Glutamatergic neuron (in vitro differentiated cells): ENCODE measurements around the gene UNC79. TPM values are rescaled to one million over a fixed set of nuclear protein-coding genes. Genes with fewer than 3 reads are reported as not detected.

ENCODE experiments used
- DNase-seq: peaks from one replicate; pipeline ENCODE4 v3.0.0; 2022
- H3K27ac Mint-ChIP-seq: one replicate; pipeline ENCODE4 v1.8.0; 2020; ENCODE audit warnings: mild to moderate bottlenecking, mixed read lengths, inconsistent platforms; ENCODE audit not compliant: unreplicated experiment
- H3K27me3 Mint-ChIP-seq: one replicate; pipeline ENCODE4 v1.8.0; 2020; ENCODE audit warnings: mild to moderate bottlenecking, moderate library complexity, mixed read lengths, inconsistent platforms; ENCODE audit not compliant: unreplicated experiment
- H3K36me3 Mint-ChIP-seq: one replicate; pipeline ENCODE4 v1.8.0; 2020; ENCODE audit warnings: mild to moderate bottlenecking, mixed read lengths, inconsistent platforms; ENCODE audit not compliant: unreplicated experiment
- H3K4me1 Mint-ChIP-seq: one replicate; pipeline ENCODE4 v1.8.0; 2020; ENCODE audit warnings: mild to moderate bottlenecking, low read depth, mixed read lengths, inconsistent platforms; ENCODE audit not compliant: unreplicated experiment
- H3K4me3 Mint-ChIP-seq: one replicate; pipeline ENCODE4 v1.8.0; 2020; ENCODE audit warnings: mild to moderate bottlenecking, mixed read lengths, inconsistent platforms; ENCODE audit not compliant: unreplicated experiment
- H3K9me3 Mint-ChIP-seq: one replicate; pipeline ENCODE4 v1.8.0; 2020; ENCODE audit warnings: mild to moderate bottlenecking, moderate library complexity, mixed read lengths, inconsistent platforms; ENCODE audit not compliant: unreplicated experiment
- total RNA-seq: library from RNA; stranded (reverse); fragmentation: NEBNext Ultra II Directional; extraction: Animal tissue kit (Norgen Biotek cat#: 25700); gene quantifications from one replicate; pipeline ENCODE4 v1.2.1, GENCODE V29; 2021; ENCODE audit not compliant: unreplicated experiment
- TF ChIP-seq, protein P1 (sequence below): fragments of 200-600 bp; sonication (generic); IDR thresholded peaks from one replicate; pipeline ENCODE4 v1.5.0; 2021; ENCODE audit not compliant: partially characterized antibody, unreplicated experiment

Gene UNC79
- total RNA-seq, 1 donor from 2014 or later, result 29.5 TPM

DNA sequence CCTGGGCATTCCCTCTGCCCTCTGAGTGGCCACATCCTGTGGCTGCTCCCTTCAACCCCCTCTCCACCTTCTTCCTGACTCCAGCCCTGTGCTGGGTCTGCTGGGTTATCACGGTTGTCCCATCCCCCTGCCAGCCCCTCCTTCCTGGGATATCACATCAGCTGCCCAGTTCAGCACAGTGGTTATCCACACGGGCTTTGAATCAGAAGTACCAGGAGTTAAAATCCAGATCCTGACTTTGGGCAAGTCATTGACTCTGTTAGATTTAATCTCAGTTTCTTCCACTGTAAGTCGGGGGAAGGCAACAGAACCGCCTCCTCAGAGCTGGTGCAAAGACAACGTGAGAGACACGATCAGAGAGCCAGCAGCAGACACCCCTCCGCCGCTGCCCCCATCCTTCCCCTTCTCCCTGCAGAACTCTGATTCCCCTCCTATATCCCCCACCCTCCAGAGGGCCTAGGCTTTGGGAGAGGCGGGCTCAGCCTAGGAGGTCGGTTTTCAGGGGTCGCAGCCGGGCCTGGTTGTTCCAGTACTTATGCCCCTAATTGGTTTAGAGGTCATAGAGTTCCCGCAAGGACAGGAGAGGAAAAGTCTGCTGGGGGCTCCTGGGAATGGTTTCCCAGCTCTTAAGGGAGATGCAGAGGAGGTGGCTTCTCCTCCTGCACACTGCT lies 315.0 kb downstream of the UNC79 start:
- DNase-seq, result no peak
- Mint-ChIP-seq H3K36me3 (no peaks in the 10 kb centered on the region), H3K27me3 (peaks cover 9% of the 10 kb centered on the region), H3K4me1 (peaks cover 45% of the 10 kb centered on the region), H3K4me3 (no peak overlapping the region), H3K27ac (no peak overlapping the region), H3K9me3 (peaks cover 9% of the 10 kb centered on the region)
- TF ChIP-seq, protein P1, sequence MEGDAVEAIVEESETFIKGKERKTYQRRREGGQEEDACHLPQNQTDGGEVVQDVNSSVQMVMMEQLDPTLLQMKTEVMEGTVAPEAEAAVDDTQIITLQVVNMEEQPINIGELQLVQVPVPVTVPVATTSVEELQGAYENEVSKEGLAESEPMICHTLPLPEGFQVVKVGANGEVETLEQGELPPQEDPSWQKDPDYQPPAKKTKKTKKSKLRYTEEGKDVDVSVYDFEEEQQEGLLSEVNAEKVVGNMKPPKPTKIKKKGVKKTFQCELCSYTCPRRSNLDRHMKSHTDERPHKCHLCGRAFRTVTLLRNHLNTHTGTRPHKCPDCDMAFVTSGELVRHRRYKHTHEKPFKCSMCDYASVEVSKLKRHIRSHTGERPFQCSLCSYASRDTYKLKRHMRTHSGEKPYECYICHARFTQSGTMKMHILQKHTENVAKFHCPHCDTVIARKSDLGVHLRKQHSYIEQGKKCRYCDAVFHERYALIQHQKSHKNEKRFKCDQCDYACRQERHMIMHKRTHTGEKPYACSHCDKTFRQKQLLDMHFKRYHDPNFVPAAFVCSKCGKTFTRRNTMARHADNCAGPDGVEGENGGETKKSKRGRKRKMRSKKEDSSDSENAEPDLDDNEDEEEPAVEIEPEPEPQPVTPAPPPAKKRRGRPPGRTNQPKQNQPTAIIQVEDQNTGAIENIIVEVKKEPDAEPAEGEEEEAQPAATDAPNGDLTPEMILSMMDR, result no peak

DNA sequence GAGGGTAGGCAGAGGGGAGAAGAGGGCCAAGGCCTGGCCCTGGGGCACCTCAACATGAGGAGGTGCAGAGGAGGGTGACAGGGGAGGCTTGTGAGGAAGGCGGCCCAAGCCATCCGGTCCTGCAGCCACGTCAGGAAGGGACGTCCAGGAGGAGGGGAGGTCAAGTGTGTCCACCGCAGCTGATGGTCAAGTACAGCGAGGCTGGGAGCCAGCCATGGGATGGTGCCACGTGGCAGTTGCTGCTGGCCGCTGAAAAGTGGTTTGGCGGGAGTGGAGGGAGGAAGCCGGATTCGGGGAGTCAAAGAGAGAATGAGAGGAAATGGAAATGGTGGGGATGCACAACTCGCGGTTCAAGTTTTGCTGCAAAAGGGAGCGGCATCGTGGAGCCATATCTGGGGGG lies 316.4 kb downstream of the UNC79 start:
- Mint-ChIP-seq H3K4me3 (no peak overlapping the region), H3K27ac (no peak overlapping the region), H3K4me1 (peaks cover 32% of the 10 kb centered on the region), H3K27me3 (peaks cover 8% of the 10 kb centered on the region), H3K9me3 (peaks cover 5% of the 10 kb centered on the region), H3K36me3 (no peaks in the 10 kb centered on the region)
- TF ChIP-seq, protein P1, result no peak
- no peak for DNase-seq

DNA sequence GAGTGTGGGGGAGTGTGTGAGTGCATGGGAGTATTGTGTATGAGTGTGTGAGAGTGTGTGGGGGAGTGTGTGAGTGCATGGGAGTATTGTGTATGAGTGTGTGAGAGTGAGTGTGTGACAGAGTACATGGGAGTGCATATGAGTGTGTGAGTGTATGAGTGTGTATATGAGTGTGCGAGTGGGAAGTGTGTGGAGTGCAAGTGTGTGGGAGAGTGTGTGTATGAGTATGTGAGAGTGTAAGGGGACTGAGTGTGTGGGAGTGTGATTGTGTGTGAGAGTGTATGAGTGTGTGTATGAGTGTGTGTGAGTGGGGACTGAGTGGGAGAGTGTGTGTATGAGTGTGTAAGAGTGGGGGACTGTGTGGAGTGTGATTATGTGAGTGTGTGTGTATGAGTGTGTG lies 316.8 kb downstream of the UNC79 start:
- Mint-ChIP-seq H3K27ac (peak overlapping the region; percentile 19), H3K4me3 (no peak overlapping the region), H3K36me3 (no peaks in the 10 kb centered on the region), H3K27me3 (peaks cover 8% of the 10 kb centered on the region), H3K4me1 (peaks cover 28% of the 10 kb centered on the region), H3K9me3 (peaks cover 3% of the 10 kb centered on the region)
- TF ChIP-seq, protein P1, result no peak
- no peak for DNase-seq

DNA sequence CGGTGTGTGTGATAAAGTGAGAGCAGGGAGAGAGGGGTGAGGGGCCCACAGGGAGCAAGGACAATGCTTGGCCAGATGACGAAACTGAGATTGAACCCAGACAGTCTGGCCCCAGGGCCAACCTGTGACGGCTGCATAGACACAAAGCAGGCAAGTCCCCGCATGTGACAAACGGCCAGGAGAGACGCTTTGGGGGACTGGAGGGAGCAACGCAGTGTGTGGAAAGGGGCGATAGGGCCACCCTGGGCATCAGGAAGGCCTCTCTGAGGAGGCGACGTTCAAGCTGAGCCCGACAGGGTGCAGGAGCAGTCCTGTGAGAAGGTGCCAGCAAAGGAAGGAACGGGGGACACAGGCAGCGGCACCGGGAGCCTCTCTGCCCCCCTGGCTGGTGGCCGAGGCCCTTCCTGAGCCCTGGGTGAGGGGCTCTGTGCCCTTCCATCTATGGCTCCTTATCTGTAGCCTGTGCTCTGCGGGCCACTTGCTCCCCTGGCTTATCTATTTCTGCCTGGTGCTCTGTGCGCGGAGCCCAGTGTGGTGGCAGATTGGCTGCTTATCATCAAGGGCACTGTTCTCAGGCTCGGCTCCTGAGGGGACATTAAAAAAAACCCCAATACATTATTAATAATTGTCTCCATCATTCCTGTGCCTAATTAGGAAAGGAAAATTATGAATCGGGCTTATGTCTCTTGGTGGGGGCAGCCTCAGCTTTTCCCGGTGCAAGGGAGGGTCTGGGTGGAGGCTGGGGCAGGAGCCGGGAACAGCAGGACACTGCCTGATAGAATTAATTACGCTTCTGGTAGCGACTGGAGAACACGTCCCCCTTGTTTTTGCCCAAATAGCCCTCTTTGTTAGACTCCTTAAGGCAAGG lies 317.7 kb downstream of the UNC79 start:
- Mint-ChIP-seq H3K4me3 (no peak overlapping the region), H3K27ac (peak overlapping the region; percentile 19), H3K36me3 (no peaks in the 10 kb centered on the region), H3K27me3 (peaks cover 6% of the 10 kb centered on the region), H3K9me3 (peaks cover 3% of the 10 kb centered on the region), H3K4me1 (peaks cover 26% of the 10 kb centered on the region)
- no peak for DNase-seq
- TF ChIP-seq, protein P1, result no peak

DNA sequence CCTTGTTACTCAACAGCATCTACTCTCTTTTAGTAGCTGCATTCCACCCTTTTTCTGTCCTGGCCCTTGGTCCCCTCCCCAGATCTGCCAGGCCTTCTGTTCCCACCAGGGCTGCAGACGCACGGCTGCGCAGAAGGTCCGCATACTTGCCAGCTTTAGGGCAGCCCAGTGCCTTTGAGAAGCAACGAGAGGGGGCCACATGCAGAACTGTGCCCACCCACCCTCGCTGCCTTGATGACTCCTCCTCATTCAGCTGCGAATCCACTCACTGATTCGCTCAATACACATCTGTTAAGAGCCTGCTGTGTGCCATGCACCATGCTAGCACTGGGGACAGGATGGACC lies 318.3 kb downstream of the UNC79 start:
- peaks cover 3% of the 10 kb centered on the region for H3K9me3 Mint-ChIP-seq
- peaks cover 26% of the 10 kb centered on the region for H3K4me1 Mint-ChIP-seq
- TF ChIP-seq, protein P1, result no peak
- H3K27ac Mint-ChIP-seq, result no peak overlapping the region
- H3K36me3 Mint-ChIP-seq, result no peaks in the 10 kb centered on the region
- H3K4me3 Mint-ChIP-seq, result no peak overlapping the region
- peaks cover 6% of the 10 kb centered on the region for H3K27me3 Mint-ChIP-seq
- DNase-seq, result no peak
